HG03378 (cell line): ENCODE measurements around the gene CRACDL.
"Not testable (repeated sequence)": the region's sequence is repeated elsewhere in the genome, so short reads cannot be mapped to it uniquely, and the experiment has no call there.

Experiments
- ATAC-seq: cut with Tn5 transposase; IDR thresholded peaks from one replicate; pipeline ENCODE4 v1.9.1; 2021; ENCODE audit warnings: mild to moderate bottlenecking, moderate library complexity; ENCODE audit not compliant: unreplicated experiment

The CRACDL gene

GRCh38 chr2:98886066-98886554, 49.9 kb downstream of the CRACDL start:
- ATAC-seq, result no peak

GRCh38 chr2:98884658-98885057, 51.4 kb downstream of the CRACDL start:
- no peak for ATAC-seq

GRCh38 chr2:98883780-98884211, 52.2 kb downstream of the CRACDL start:
- ATAC-seq, result no peak

- ATAC-seq, result no peak
These were observed 52.9 kb downstream of the CRACDL start for GRCh38 chr2:98882971-98883779.

GRCh38 chr2:98882368-98882767, 53.7 kb downstream of the CRACDL start:
- ATAC-seq, result no peak

GRCh38 chr2:98881153-98881650, 54.8 kb downstream of the CRACDL start:
- no peak for ATAC-seq

- no peak for ATAC-seq
These were observed 55.5 kb downstream of the CRACDL start for GRCh38 chr2:98880266-98881152.

GRCh38 chr2:98877658-98878057, 58.4 kb downstream of the CRACDL start:
- ATAC-seq, result not testable (repeated sequence)

GRCh38 chr2:98876741-98877140, 59.3 kb downstream of the CRACDL start:
- no peak for ATAC-seq

GRCh38 chr2:98875746-98876145, 60.3 kb downstream of the CRACDL start:
- ATAC-seq, result no peak

- ATAC-seq, result no peak
These were observed 60.8 kb downstream of the CRACDL start for GRCh38 chr2:98875081-98875728.

GRCh38 chr2:98874186-98874689, 61.8 kb downstream of the CRACDL start:
- ATAC-seq, result no peak

- ATAC-seq, result no peak
These were observed 63.5 kb downstream of the CRACDL start for GRCh38 chr2:98872526-98872925.

GRCh38 chr2:98871506-98871905, 64.5 kb downstream of the CRACDL start:
- ATAC-seq, result no peak

GRCh38 chr2:98870516-98871158, 65.4 kb downstream of the CRACDL start:
- ATAC-seq, result no peak

GRCh38 chr2:98869870-98870269, 66.2 kb downstream of the CRACDL start:
- no peak for ATAC-seq

GRCh38 chr2:98869272-98869641, 66.8 kb downstream of the CRACDL start:
- no peak for ATAC-seq

- ATAC-seq, result no peak
These were observed 67.3 kb downstream of the CRACDL start for GRCh38 chr2:98868548-98869271.

GRCh38 chr2:98867539-98868309, 68.3 kb downstream of the CRACDL start:
- ATAC-seq, result no peak
